Middle frontal gyrus (tissue), 1 donor: ENCODE data around the gene CFAP210.
"Not testable (repeated sequence)": the region's sequence is repeated elsewhere in the genome, so short reads cannot be mapped to it uniquely, and the experiment has no call there.

Experiments
- DNase-seq: peaks from one replicate; pipeline ENCODE4 v3.0.0-alpha.2; 2015; ENCODE audit warnings: low spot score; ENCODE audit errors: extremely low spot score

The CFAP210 gene

DNA sequence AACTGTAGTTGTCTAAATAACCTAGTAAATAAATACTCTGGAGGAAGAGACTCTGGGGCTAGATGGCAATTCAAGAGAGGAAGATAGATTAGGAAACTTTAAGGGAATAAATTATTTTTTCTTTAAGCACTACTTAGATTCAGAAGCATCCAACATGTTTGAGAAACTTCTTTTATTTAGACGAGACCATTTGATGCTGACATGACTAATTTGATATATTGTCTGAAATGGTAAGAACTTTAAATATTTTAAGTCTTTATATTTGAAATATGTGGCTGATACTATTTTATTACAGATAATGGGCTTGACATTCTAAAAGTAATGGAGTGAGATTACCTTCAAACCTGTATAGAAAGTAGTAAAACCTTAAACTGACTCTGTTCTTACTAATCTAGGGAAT is 73.7 kb downstream of the CFAP210 start:
- no peak for DNase-seq

- no peak for DNase-seq
Measured at GRCh38 chr2:169619946-169620345, 74.3 kb downstream of the CFAP210 start.

DNA sequence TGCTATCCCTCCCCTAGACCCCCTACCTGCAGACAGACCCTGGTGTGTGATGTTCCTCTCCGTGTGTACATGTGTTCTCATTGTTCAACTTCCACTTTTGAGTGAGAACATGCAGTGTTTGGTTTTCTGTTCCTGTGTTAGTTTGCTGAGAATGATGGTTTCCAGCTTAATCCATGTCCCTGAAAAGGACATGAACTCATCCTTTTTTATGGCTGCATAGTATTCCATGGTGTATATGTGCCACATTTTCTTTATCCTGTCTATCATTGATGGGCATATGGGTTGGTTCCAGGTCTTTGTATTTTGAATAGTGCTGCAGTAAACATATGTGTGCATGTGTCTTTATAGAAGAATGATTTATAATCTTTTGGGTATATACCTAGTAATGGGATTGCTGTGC is 78.2 kb downstream of the CFAP210 start:
- DNase-seq = not testable (repeated sequence)

DNA sequence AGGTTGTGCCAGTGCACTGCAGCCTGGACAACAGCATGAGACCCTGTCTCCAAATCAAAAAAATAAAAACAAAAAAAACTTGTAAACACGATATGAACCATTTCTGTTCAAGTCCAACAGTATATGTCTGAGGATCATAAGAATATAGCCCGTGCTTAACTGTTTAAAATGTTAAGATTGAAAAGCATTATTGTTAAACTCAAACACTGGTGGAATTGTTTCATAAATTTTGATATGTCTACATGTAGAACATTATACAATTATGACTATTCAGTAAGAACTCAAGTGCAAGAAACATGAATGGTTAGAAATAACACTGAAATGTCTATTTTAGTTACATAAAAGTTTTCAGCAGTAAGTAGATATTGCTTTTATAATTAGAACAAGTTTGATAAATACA is 80.3 kb downstream of the CFAP210 start:
- no peak for DNase-seq

- DNase-seq = no peak
Measured at GRCh38 chr2:169609264-169609663, 84.9 kb downstream of the CFAP210 start.

DNA sequence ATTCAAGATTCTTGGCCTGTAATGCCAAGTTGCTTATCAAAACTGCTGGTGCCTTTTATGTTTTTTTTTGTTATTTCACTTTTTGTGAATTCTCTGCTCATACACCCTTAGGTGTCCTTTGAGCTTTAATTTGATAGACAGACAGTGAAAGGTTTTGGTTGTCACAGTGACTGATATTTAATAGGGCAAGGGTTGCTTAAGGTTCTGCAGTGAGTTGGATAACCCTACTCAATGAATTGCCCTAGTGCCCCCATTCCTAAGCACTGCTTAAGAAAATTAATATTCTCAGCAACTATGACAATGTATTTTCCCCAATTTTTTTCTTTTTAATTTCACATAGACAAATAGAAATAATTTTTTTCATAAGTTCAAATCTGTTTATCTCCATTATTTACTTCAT is 94.6 kb downstream of the CFAP210 start:
- DNase-seq = no peak

DNA sequence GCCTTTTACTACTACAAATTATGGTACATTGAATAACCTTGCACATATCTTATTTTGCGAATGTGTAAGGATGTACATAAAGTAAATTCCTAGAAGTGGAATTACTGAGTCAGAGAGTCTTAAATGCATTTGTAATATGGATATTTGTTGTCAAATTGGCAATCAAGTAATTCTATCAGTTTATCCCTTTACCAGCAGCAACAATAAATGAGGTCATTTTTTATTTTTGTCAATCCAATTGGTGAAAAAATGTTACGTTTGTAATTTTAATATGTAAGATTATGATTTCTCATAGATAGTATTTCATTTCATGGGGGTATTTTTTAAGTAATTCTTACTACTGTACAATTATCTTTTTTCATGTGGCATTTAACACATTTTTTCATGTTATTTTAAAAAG is 95.2 kb downstream of the CFAP210 start:
- no peak for DNase-seq

GRCh38 chr2:169596546-169596945 is 97.7 kb downstream of the CFAP210 start:
- not testable (repeated sequence) for DNase-seq
